ENCODE results near the gene AK9. TPM values are rescaled to one million over a fixed set of nuclear protein-coding genes. Genes with fewer than 3 reads are reported as not detected.

AK9 gene
- total RNA-seq, 1 donor from 2014 or later, result 4.8 TPM

DNA sequence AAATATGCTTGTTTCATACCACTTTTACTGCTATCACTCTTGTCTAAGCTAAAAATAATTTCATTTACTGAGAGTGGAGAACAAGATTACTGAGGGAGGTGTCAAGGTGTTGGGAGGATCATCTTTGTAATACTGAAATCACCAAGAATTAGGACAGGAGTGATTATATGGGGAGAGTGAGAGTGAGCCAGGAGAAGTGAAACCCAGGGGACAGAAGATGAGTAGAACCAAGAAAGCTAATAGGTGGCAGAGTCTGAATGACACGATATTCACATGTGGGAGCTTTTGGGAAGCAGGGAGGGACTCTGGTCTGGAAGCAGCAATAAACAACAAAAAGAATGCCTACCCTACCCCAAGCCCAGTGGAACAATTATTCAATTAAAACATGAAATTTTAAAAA is 58.6 kb downstream of the AK9 start:
- DNase-seq (ENCODE audit: low read depth, low spot score), result no peak
- no peak overlapping the region for H3K4me3 Mint-ChIP-seq
- H3K27me3 Mint-ChIP-seq (ENCODE audit: low read depth), result no peaks in the 10 kb centered on the region
- H3K36me3 Mint-ChIP-seq (ENCODE audit: low read depth), result no peaks in the 10 kb centered on the region
- H3K27ac Mint-ChIP-seq (ENCODE audit: unreplicated experiment), result no peak overlapping the region
- peaks cover 3% of the 10 kb centered on the region for H3K9me3 Mint-ChIP-seq
- no peaks in the 10 kb centered on the region for H3K4me1 Mint-ChIP-seq
- TF ChIP-seq, protein P1, sequence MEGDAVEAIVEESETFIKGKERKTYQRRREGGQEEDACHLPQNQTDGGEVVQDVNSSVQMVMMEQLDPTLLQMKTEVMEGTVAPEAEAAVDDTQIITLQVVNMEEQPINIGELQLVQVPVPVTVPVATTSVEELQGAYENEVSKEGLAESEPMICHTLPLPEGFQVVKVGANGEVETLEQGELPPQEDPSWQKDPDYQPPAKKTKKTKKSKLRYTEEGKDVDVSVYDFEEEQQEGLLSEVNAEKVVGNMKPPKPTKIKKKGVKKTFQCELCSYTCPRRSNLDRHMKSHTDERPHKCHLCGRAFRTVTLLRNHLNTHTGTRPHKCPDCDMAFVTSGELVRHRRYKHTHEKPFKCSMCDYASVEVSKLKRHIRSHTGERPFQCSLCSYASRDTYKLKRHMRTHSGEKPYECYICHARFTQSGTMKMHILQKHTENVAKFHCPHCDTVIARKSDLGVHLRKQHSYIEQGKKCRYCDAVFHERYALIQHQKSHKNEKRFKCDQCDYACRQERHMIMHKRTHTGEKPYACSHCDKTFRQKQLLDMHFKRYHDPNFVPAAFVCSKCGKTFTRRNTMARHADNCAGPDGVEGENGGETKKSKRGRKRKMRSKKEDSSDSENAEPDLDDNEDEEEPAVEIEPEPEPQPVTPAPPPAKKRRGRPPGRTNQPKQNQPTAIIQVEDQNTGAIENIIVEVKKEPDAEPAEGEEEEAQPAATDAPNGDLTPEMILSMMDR (conservative IDR thresholded peaks at IDR 0.05), result no peak

DNA sequence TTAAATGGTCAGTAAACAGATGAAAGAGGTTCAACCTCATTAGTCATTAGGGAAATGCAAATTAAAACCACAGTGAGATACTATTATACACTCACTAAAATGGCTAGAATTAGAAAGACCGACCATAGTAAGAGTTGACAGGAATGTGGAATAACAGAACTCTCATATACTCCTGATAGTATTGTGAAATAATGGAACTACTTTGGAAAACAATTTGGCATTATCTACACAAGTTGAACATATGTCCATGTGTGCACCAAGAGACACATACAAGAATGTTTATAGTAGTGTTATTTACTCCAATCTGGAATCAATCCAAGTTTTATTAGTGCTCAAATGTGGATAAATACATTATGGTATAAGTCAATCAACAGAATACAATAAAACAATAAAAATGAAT is 59.6 kb downstream of the AK9 start:
- no peaks in the 10 kb centered on the region for H3K4me1 Mint-ChIP-seq
- no peak overlapping the region for H3K4me3 Mint-ChIP-seq

DNA sequence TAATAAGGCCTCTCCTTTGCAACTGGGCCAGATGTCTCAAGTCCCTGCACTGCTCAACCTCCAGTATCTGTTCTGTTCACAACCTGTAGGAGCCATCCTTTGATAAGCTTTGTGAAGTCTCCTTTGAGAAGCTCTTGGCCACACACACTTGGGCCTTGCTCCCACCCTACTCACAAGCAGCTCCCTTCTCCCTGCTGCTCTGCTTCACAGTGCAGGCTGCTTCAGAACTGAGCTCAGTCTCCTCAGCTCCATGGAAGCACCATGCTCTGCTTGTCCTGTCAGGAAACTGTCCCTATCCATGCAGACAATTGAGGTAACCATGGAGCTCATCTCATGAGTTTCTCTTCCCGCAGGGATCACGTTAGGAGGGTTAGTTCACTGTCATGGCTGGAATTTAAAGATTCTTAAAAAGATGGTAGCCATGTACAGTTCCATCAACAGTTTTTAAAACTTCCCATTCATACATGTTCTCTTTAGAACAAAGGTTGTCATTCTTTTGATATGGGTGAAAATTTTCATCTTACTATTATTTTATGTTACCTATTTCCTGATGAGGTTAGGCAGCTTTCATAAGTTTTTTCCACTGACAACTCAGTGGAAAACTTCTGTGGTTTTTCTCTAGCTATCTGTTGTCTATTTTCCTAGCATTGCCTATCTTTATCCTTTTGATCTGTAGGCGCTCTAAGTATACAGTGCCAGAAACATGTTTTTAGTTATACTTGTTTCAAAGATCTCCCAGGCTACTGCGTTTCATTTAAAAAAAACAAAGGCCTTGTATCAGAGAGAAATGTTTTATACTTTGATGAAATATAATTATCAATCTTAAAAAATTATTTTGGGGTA is 62.6 kb downstream of the AK9 start:
- Mint-ChIP-seq H3K4me1 (no peaks in the 10 kb centered on the region), H3K9me3 (peaks cover 13% of the 10 kb centered on the region), H3K27ac (ENCODE audit: unreplicated experiment) (no peak overlapping the region), H3K36me3 (ENCODE audit: low read depth) (peaks cover 6% of the 10 kb centered on the region), H3K27me3 (ENCODE audit: low read depth) (no peaks in the 10 kb centered on the region), H3K4me3 (no peak overlapping the region)
- no peak for DNase-seq (ENCODE audit: low read depth, low spot score)
- TF ChIP-seq, protein P1 (conservative IDR thresholded peaks at IDR 0.05), result no peak

More for the DNA sequence above, 59.6 kb downstream of the AK9 start:
- Mint-ChIP-seq H3K27ac (ENCODE audit: unreplicated experiment) (no peak overlapping the region), H3K36me3 (ENCODE audit: low read depth) (no peaks in the 10 kb centered on the region), H3K27me3 (ENCODE audit: low read depth) (no peaks in the 10 kb centered on the region), H3K9me3 (peaks cover 3% of the 10 kb centered on the region)
- DNase-seq (ENCODE audit: low read depth, low spot score), result no peak
- TF ChIP-seq, protein P1 (conservative IDR thresholded peaks at IDR 0.05), result no peak

DNA sequence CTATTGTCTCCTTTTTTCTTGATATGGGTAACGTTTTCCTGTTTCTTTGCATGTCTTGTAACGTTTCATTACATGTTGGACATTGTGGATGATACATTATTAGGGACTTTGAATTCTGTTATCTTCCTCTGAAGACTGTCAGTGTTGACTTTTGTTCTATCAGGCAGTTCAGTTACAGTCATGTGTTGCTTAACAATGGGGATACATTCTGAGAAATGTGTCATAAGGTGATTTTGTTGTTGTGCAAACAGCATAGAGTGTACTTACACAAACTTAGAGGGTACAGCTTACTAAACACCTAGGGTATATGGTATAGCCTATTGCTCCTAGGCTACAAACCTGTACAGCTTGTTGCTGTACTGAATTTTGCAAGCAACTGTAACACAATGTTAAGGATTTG is 64.7 kb downstream of the AK9 start:
- Mint-ChIP-seq H3K4me3 (no peak overlapping the region), H3K27ac (ENCODE audit: unreplicated experiment) (no peak overlapping the region), H3K9me3 (peaks cover 13% of the 10 kb centered on the region), H3K36me3 (ENCODE audit: low read depth) (peaks cover 6% of the 10 kb centered on the region), H3K4me1 (no peaks in the 10 kb centered on the region), H3K27me3 (ENCODE audit: low read depth) (no peaks in the 10 kb centered on the region)
- TF ChIP-seq, protein P1 (conservative IDR thresholded peaks at IDR 0.05), result no peak
- no peak for DNase-seq (ENCODE audit: low read depth, low spot score)

DNA sequence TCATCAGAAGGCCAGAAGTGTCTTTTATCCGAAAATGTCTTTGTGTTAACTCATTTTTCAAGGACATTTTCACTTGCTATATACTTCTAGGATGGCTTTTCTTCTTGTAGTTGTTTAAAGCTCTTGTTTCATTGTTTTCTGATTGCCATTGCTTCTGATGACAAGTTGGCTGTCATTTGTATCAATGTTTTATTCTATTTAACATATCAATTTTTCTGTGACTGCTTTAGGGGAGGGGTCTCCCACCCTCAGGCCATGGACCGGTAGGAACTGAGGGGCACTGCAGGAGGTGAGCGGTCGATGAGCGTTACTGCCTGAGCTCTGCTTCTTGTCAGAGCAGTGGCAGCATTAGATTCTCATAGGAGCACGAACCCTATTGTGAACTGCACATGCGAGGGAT is 65.8 kb downstream of the AK9 start:
- TF ChIP-seq, protein P1 (conservative IDR thresholded peaks at IDR 0.05), result no peak
- H3K27me3 Mint-ChIP-seq (ENCODE audit: low read depth), result no peaks in the 10 kb centered on the region
- no peak overlapping the region for H3K27ac Mint-ChIP-seq (ENCODE audit: unreplicated experiment)
- DNase-seq (ENCODE audit: low read depth, low spot score), result no peak
- H3K4me3 Mint-ChIP-seq, result no peak overlapping the region
- H3K9me3 Mint-ChIP-seq, result peaks cover 9% of the 10 kb centered on the region
- peaks cover 6% of the 10 kb centered on the region for H3K36me3 Mint-ChIP-seq (ENCODE audit: low read depth)
- no peaks in the 10 kb centered on the region for H3K4me1 Mint-ChIP-seq

All from neural crest cell (in vitro differentiated cells).